HG02763 (cell line): ENCODE data around the gene OXNAD1.
A peak's percentile ranks its signal among the peaks of the same experiment; 100 is the strongest.

Experiments
- ATAC-seq: cut with Tn5 transposase; IDR thresholded peaks from one replicate; pipeline ENCODE4 v1.9.1; 2021; ENCODE audit warnings: mild to moderate bottlenecking, moderate library complexity; ENCODE audit not compliant: unreplicated experiment

Gene OXNAD1

GRCh38 chr3:16273867-16274266 is 8.9 kb downstream of the OXNAD1 start:
- ATAC-seq = no peak

- ATAC-seq = no peak
Measured at GRCh38 chr3:16277471-16277870, 12.5 kb downstream of the OXNAD1 start.

- no peak for ATAC-seq
Measured at GRCh38 chr3:16279010-16279801, 14.2 kb downstream of the OXNAD1 start.

- ATAC-seq = no peak
Measured at GRCh38 chr3:16280671-16281070, 15.7 kb downstream of the OXNAD1 start.

GRCh38 chr3:16284633-16285032 is 19.6 kb downstream of the OXNAD1 start:
- no peak for ATAC-seq

- ATAC-seq = no peak
Measured at GRCh38 chr3:16286161-16286560, 21.1 kb downstream of the OXNAD1 start.

- no peak for ATAC-seq
Measured at GRCh38 chr3:16286751-16287543, 21.9 kb downstream of the OXNAD1 start.

GRCh38 chr3:16288664-16289063 is 23.7 kb downstream of the OXNAD1 start:
- no peak for ATAC-seq

GRCh38 chr3:16289144-16289889 is 24.3 kb downstream of the OXNAD1 start:
- ATAC-seq = no peak

GRCh38 chr3:16290007-16290826 is 25.2 kb downstream of the OXNAD1 start:
- peak; percentile 30 for ATAC-seq

- peak; percentile 41 for ATAC-seq
Measured at GRCh38 chr3:16290827-16291196, 25.8 kb downstream of the OXNAD1 start.

GRCh38 chr3:16294844-16295243 is 29.8 kb downstream of the OXNAD1 start:
- no peak for ATAC-seq

GRCh38 chr3:16295298-16295890 is 30.4 kb downstream of the OXNAD1 start:
- ATAC-seq = no peak

GRCh38 chr3:16297997-16298885 is 33.2 kb downstream of the OXNAD1 start:
- no peak for ATAC-seq

GRCh38 chr3:16298891-16299290 is 33.9 kb downstream of the OXNAD1 start:
- no peak for ATAC-seq

- no peak for ATAC-seq
Measured at GRCh38 chr3:16299746-16300145, 34.7 kb downstream of the OXNAD1 start.

GRCh38 chr3:16300307-16300706 is 35.3 kb downstream of the OXNAD1 start:
- ATAC-seq = no peak

GRCh38 chr3:16300881-16301359 is 35.9 kb downstream of the OXNAD1 start:
- ATAC-seq = peak; percentile 63

- ATAC-seq = no peak
Measured at GRCh38 chr3:16301507-16301906, 36.5 kb downstream of the OXNAD1 start.
